ENCODE measurements around the gene AKAP8L. TPM values are rescaled to one million over a fixed set of nuclear protein-coding genes. Genes with fewer than 3 reads are reported as not detected.

Gene AKAP8L
- total RNA-seq, 2 donors from 2014 or later: 147 to 196 TPM

- DNase-seq (no peak), ATAC-seq (no peak)
- Histone ChIP-seq H3K27ac (no peak overlapping the region), H3K4me1 (peaks cover 5% of the 10 kb centered on the region), H3K9me3 (no peaks in the 10 kb centered on the region), H3K27me3 (no peaks in the 10 kb centered on the region), H3K4me3 (no peak overlapping the region), H3K36me3 (replicated peaks in 1 of 2; ENCODE audit: insufficient read depth in 1 of 2, low read depth in 2 of 2) (peaks cover 15 to 46% of the 10 kb centered on the region in 2 donors)
- no peak for TF ChIP-seq POLR2A (IDR thresholded peaks at IDR 0.05)
- TF ChIP-seq, protein P1, sequence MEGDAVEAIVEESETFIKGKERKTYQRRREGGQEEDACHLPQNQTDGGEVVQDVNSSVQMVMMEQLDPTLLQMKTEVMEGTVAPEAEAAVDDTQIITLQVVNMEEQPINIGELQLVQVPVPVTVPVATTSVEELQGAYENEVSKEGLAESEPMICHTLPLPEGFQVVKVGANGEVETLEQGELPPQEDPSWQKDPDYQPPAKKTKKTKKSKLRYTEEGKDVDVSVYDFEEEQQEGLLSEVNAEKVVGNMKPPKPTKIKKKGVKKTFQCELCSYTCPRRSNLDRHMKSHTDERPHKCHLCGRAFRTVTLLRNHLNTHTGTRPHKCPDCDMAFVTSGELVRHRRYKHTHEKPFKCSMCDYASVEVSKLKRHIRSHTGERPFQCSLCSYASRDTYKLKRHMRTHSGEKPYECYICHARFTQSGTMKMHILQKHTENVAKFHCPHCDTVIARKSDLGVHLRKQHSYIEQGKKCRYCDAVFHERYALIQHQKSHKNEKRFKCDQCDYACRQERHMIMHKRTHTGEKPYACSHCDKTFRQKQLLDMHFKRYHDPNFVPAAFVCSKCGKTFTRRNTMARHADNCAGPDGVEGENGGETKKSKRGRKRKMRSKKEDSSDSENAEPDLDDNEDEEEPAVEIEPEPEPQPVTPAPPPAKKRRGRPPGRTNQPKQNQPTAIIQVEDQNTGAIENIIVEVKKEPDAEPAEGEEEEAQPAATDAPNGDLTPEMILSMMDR (IDR thresholded peaks at IDR 0.05): no peak
- 83 to 95% methylated on average over 2 to 7 of the region's 9 CpGs for WGBS, 2 donors
- intact Hi-C loops (cut with DNase I): no loop called here
Observed at GRCh38 chr19:15369594-15369891, 49.2 kb downstream of the AKAP8L start.

DNA sequence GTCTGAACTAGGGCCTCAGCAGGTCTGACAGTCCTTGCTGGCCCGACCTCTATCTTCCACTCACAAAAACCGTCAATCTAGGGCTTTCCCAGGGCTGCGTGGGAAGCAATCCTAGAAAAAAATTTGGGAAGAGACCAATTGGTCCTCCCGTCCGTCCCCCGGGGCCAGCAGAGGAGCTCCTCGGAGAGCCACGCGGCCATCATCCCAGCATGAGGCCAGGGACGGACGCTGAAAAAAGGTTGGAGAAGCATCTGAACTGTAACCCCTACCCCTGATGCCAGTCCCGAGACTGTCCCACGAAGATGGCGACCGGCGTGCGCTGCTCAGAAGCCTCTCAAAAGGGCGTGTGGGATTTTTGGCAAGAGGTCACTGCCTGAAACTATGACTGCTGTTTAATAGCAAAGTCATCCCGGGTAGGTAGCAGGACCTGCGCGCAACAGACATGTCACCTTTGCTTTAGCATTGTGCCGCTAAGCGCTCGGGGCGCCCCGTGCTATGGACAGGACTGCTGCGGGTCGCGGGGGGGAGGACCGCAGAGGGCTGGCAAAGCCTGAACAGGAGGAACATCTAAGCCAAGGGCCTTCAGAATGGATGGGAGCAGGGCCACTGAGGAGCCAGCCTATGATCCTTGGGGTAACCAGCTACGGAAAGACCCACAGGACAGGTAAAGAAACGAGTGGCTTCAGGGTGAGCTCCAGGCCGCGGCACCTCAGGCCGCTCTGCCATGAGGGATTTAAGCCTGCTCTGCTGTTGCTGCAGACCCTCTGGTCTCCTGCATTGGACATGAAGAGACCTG lies 49.8 kb downstream of the AKAP8L start:
- WGBS, 2 donors: 90 to 91% methylated on average over 16 to 26 of the region's 35 CpGs
- no peak for DNase-seq
- ATAC-seq: no peak
- H3K27ac ChIP-seq: no peak overlapping the region
- no peaks in the 10 kb centered on the region for H3K27me3 ChIP-seq
- no peaks in the 10 kb centered on the region for H3K4me1 ChIP-seq
- no peak for TF ChIP-seq POLR2A (IDR thresholded peaks at IDR 0.05)
- TF ChIP-seq, protein P1 (IDR thresholded peaks at IDR 0.05): no peak
- intact Hi-C loops (cut with DNase I): no loop called here
- H3K9me3 ChIP-seq: no peaks in the 10 kb centered on the region
- H3K4me3 ChIP-seq: no peak overlapping the region
- H3K36me3 ChIP-seq (replicated peaks in 1 of 2; ENCODE audit: insufficient read depth in 1 of 2, low read depth in 2 of 2): peaks cover 15 to 46% of the 10 kb centered on the region in 2 donors

- Histone ChIP-seq H3K36me3 (replicated peaks in 1 of 2; ENCODE audit: insufficient read depth in 1 of 2, low read depth in 2 of 2) (peaks cover 15 to 46% of the 10 kb centered on the region in 2 donors), H3K4me3 (no peak overlapping the region), H3K27ac (no peak overlapping the region), H3K4me1 (no peaks in the 10 kb centered on the region), H3K27me3 (no peaks in the 10 kb centered on the region), H3K9me3 (no peaks in the 10 kb centered on the region)
- WGBS, 2 donors: 92 to 94% methylated on average over 20 to 24 of the region's 24 CpGs
- intact Hi-C loops (cut with DNase I): no loop called here
- DNase-seq (no peak), ATAC-seq (no peak)
- no peak for TF ChIP-seq POLR2A (IDR thresholded peaks at IDR 0.05)
- TF ChIP-seq, protein P1 (IDR thresholded peaks at IDR 0.05): no peak
Observed at GRCh38 chr19:15368051-15368632, 50.6 kb downstream of the AKAP8L start.

GRCh38 chr19:15367439-15367838 lies 51.3 kb downstream of the AKAP8L start:
- DNase-seq (no peak), ATAC-seq (peak; percentile 27)
- no peak overlapping the region for H3K4me3 ChIP-seq
- no peaks in the 10 kb centered on the region for H3K4me1 ChIP-seq
- peaks cover 15 to 46% of the 10 kb centered on the region in 2 donors for H3K36me3 ChIP-seq (replicated peaks in 1 of 2; ENCODE audit: insufficient read depth in 1 of 2, low read depth in 2 of 2)
- TF ChIP-seq, protein P1 (IDR thresholded peaks at IDR 0.05): no peak
- no peak for TF ChIP-seq POLR2A (IDR thresholded peaks at IDR 0.05)
- H3K27me3 ChIP-seq: no peaks in the 10 kb centered on the region
- H3K27ac ChIP-seq: no peak overlapping the region
- H3K9me3 ChIP-seq: no peaks in the 10 kb centered on the region
- intact Hi-C loops (cut with DNase I): no loop called here
- 83 to 87% methylated on average over 3 of the region's 3 CpGs for WGBS, 2 donors
